ENCODE results near the gene TTLL7.

The TTLL7 gene

DNA sequence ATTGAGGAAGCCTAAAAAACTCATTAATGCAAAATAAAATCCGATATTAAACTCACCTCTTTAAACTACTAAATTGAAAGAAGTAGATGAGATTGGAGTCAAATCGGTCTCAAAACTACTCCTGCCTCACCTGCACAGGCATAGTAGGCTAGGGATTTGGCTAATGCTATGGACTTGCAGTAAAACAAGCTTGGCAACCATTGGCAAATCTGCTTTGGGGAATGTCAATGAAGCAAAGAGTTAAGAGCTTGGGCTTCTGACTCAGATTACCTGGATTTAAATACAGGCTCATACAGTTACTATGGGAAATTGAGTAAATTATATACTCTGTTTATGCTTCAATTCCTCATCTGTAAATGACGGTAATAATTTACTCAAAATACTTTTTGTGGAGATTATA is 111.4 kb downstream of the TTLL7 start:
- no peak for DNase-seq (ENCODE audit: low read depth in 1 of 2, low spot score in 1 of 2)

- DNase-seq (ENCODE audit: low read depth in 1 of 2, low spot score in 1 of 2) = no peak
Observed at GRCh38 chr1:83883979-83884378, 115.0 kb downstream of the TTLL7 start.

DNA sequence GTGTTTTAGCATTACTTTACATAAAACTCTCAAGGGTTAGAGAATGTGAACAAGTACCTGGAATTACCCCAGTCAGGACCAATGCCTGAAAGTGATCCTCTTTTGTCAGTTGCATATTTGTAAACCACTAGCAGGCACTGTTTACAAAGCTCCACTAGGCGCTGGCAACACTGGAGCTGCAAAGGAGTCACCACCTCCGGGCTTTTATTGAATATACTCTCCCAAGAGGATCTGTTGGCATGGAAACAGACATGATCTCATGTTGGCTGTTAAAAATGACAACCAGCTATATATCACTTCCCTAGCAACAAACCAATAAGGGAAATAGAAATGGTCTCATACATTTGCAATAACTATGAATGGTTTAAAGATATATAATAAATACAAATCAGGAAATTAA is 116.0 kb downstream of the TTLL7 start:
- no peak for DNase-seq (ENCODE audit: low read depth in 1 of 2, low spot score in 1 of 2)

DNA sequence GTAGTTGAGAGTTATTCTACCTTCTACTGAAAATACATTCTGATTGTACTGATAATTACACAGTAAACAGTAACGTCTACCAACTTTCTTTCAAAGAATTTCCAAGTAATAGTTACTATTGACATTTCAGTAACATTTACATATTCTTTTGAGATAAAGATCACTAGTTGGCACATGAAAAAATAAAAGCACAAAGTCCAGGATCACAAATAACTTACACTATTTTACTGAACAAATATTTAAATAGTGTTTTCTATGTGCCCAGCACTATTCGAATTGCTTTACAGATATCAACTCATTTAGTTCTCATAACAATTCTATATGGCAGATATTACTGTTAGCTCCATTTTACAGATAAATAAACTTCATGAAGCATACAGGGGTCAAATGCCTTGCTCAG is 126.4 kb downstream of the TTLL7 start:
- DNase-seq (ENCODE audit: low read depth in 1 of 2, low spot score in 1 of 2) = no peak

GRCh38 chr1:83864991-83865390 is 133.9 kb downstream of the TTLL7 start:
- no peak for DNase-seq (ENCODE audit: low read depth in 1 of 2, low spot score in 1 of 2)

GRCh38 chr1:83860490-83861221 is 138.3 kb downstream of the TTLL7 start:
- DNase-seq (ENCODE audit: low read depth in 1 of 2, low spot score in 1 of 2) = peak; percentile 44 to 61

DNA sequence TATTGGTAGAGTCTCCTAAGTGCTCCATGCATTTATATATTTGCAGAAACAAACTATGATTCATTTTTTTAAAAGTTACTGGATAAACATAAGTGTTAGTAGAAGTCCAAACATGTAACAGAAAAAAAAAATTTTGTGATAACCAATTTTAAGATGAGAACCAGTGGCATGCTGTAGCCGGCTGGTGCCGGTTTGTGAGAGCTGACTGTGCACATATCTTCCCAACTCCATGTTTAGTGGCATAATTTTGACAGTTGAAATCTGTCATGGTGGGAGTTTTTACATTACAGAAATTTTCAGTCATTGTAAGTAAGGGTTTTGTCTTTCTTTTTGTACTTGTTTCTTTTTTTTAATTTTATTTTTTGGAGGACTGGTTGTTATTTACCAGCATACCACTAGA is 141.2 kb downstream of the TTLL7 start:
- no peak for DNase-seq (ENCODE audit: low read depth in 1 of 2, low spot score in 1 of 2)

DNA sequence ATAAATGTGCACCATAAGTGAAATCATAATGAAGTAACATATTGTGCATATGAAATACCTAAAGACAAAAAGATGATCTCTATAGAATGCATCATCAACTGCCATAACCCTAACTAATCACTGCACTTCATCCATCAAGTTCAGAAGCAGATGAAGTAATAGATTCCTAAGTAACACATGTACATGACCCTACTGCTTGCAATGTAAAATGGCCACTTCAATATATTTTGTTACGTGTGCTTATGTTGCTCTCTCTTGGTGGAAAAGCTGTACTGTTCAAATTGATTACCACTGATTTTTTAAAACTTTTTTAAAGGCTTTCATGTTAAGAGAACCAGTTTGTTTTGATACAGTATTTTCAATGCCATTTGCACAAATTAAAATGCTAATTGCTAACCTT is 141.8 kb downstream of the TTLL7 start:
- no peak for DNase-seq (ENCODE audit: low read depth in 1 of 2, low spot score in 1 of 2)

GRCh38 chr1:83856381-83856780 is 142.6 kb downstream of the TTLL7 start:
- DNase-seq (ENCODE audit: low read depth in 1 of 2, low spot score in 1 of 2) = no peak

GRCh38 chr1:83854456-83854855 is 144.5 kb downstream of the TTLL7 start:
- no peak for DNase-seq (ENCODE audit: low read depth in 1 of 2, low spot score in 1 of 2)

- no peak for DNase-seq (ENCODE audit: low read depth in 1 of 2, low spot score in 1 of 2)
Observed at GRCh38 chr1:83850834-83851233, 148.1 kb downstream of the TTLL7 start.

DNA sequence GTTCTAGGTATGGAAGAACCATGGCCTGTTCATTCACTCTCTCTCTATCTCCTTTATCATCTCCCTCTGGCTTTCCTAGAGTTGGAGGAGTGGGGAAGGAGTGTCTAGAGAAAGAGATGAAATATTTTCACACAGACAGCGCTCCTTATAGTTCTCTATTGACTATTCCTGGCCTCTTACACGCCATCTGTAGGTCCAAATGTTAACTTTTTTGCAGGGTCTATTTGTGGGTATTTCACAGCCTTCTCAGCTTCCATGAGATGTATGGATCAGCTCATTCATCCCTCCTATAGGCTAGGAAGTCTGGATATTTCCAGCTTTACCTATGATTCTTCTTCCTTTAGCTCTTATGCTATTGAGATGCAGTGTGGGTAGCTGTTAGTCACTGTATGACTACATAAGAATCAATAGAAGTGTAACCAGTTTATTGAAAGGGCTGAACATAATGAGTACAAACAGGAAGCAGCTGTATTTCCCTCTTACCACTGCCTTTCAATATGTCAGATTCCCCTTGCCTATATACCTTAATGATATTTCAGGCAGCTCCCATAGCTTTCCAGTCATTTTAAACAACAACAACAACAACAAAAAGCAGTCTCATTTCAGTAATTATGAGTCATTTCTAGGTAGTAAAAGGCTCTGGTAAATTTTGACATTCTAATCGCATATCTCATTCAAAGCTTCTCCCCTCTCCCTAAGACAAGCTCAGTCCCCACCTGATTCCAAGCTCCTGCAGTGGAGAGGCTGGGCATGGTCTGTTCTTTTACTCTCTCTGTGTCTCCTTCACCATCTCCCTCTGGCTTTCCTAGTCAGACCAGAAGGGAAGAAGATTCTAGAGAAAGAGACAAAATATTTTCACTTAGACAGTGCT is 149.5 kb downstream of the TTLL7 start:
- DNase-seq (ENCODE audit: low read depth in 1 of 2, low spot score in 1 of 2) = no peak

- DNase-seq (ENCODE audit: low read depth in 1 of 2, low spot score in 1 of 2) = no peak
Observed at GRCh38 chr1:83846138-83846537, 152.8 kb downstream of the TTLL7 start.

DNA sequence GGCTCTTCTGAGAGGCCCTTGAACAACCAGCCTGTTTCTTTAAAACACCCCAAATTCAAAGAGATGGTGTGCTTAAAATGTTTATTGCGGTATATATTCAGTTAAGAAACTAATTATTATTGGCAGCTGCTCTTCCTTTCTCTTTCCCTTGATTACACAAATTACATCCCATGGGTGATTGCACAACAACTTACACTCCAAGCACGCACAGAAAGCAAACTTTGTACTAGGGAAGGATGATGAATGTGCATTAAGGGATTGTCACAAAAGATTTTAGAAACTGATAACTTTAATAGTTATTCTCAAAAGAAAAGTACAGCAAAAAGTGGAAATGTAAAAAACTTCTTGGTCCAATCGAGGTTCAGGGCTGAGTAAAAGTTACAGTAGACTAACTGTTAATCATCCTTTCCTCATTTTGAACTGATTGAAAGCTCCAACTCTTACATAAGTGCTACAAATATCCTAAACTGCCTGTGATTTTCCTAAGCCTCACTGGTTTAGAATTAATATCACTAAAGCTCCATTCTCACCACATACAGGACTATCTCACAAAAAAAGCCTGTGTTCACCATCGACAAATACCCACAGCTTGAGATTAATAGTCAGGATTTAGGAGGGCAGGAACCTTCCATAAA is 153.4 kb downstream of the TTLL7 start:
- DNase-seq (ENCODE audit: low read depth in 1 of 2, low spot score in 1 of 2) = no peak

DNA sequence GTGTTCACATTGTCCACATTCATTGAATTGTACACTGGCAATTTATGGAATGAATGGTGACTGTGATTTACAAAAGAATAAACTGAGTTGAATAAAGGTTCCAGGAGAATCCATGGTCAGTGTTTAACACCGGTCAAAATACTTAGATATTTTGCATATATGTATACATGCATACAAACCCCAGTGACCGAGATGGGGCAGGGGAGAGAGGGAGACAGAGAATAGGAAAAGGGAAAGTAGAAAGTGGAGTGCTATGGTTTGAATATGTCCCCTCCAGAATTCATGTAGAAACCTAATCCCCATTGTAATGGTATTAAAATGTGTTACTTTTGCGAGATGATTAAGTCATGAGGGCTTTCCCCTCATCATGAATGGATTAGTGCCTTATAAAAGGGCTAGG is 154.4 kb downstream of the TTLL7 start:
- DNase-seq (ENCODE audit: low read depth in 1 of 2, low spot score in 1 of 2) = no peak

GRCh38 chr1:83839566-83840173 is 159.3 kb downstream of the TTLL7 start:
- no peak for DNase-seq (ENCODE audit: low read depth in 1 of 2, low spot score in 1 of 2)

GRCh38 chr1:83838573-83838972 is 160.4 kb downstream of the TTLL7 start:
- no peak for DNase-seq (ENCODE audit: low read depth in 1 of 2, low spot score in 1 of 2)

DNA sequence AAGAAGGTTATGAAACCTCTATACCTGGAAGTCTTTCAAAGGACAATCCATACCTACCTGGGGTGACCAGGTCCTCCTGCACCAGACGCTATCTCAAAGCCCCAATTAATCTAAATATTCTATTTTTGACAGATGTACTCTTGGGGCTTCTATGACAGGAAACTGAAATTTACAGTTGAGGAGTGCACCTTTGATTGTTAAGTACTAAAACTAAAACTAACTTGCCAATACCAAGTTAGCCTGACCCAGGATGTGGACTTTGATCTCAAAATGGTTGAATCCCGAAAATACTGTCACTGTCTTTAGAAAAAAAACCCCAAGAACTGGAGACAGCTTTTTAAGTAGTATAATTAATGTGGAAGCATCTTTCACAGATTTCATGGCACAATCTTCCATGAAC is 162.4 kb downstream of the TTLL7 start:
- no peak for DNase-seq (ENCODE audit: low read depth in 1 of 2, low spot score in 1 of 2)

- no peak for DNase-seq (ENCODE audit: low read depth in 1 of 2, low spot score in 1 of 2)
Observed at GRCh38 chr1:83834621-83835264, 164.2 kb downstream of the TTLL7 start.

DNA sequence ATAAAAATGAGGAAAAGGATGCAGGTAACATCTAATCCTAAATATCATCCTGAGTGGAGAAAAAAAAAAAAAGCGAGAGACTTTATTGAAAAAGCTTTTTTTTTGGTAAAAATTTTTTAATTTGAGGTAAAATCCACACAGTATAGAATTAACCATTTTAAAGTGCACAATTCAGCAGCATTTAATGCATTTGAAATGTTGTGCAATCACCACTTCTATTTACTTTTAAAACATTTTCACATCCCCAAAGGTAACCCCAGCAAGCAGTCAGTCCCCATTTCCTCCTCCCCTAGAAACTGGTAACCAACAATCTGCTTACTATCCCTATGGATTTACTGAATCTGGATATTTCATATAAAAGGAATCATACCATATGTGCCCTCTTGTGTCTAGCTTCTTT is 166.7 kb downstream of the TTLL7 start:
- DNase-seq (ENCODE audit: low read depth in 1 of 2, low spot score in 1 of 2) = no peak

GRCh38 chr1:83829106-83829505 is 169.8 kb downstream of the TTLL7 start:
- no peak for DNase-seq (ENCODE audit: low read depth in 1 of 2, low spot score in 1 of 2)
